K562 (cell line): ENCODE results near the gene TRMT1. TPM values are rescaled to one million over a fixed set of nuclear protein-coding genes. Genes with fewer than 3 reads are reported as not detected.

Experiments
- ATAC-seq: fragments of 200-7000 bp; cut with Tn5 transposase; 3 replicates; pipeline ENCODE4 v1.9.1; 2020; ENCODE audit warnings: moderate library complexity
- BruUV-seq: library from RNA; stranded (reverse); fragments of 400-500 nt; replicated peaks from 2 replicates; lab custom pipeline; 2021; lab: Mats Ljungman, UMichigan
- CTCF ChIA-PET: fragments of 300-600 bp; formaldehyde crosslinking; extraction: SDS; loops from one replicate; lab custom pipeline; 2021; ENCODE audit warnings: low intra/inter-chr PET ratio; lab: Yijun Ruan, JAX
- POLR2A ChIA-PET: fragments of 300-600, 350-650 bp; sonication (Branson Sonifier 250); formaldehyde crosslinking; extraction: SDS; loops from one replicate; lab custom pipeline; 2021; ENCODE audit warnings: antibody characterized with exemption, inconsistent platforms; lab: Yijun Ruan, JAX
- DNase-seq, 4 experiments: peaks; one replicate each; pipeline versions ENCODE4 v3.0.0 to v3.0.0-alpha.2; 2011 to 2018; ENCODE audit warnings: low spot score in 3 of 4, mixed read lengths in 3 of 4; ENCODE audit errors: extremely low read depth in 1 of 4
- FAIRE-seq: peaks from 2 replicates; lab custom pipeline; 2011; peaks lifted over from hg19 to GRCh38; lab: Jason Lieb, UNC
- H2AFZ ChIP-seq: 2 replicates; pipeline ENCODE4 v1.6.0; 2011; ENCODE audit warnings: low read depth, low read length, control low read depth, inconsistent platforms
- H3K27ac ChIP-seq: fragments of 200-600 bp; 3 replicates; pipeline ENCODE4 v1.8.0; 2011; ENCODE audit warnings: low read depth, mild to moderate bottlenecking, control low read depth, inconsistent platforms, low read length, moderate library complexity, mixed read lengths; ENCODE audit errors: extremely low read depth
- H3K27me3 ChIP-seq, 2 experiments: fragments of 300-600 bp in 1 of 2; 2 replicates in 1 of 2; 3 replicates in 1 of 2; pipeline versions ENCODE4 v1.6.0 to v1.8.0; 2011; ENCODE audit warnings: inconsistent platforms in 2 of 2, low read length in 2 of 2, mild to moderate bottlenecking in 1 of 2, mixed read lengths in 1 of 2, moderate library complexity in 1 of 2; ENCODE audit not compliant: control insufficient read depth in 2 of 2, insufficient read depth in 2 of 2
- H3K36me3 ChIP-seq: fragments of 300-600 bp; 3 replicates; pipeline ENCODE4 v1.8.0; 2011; ENCODE audit warnings: mild to moderate bottlenecking, low read length, inconsistent platforms; ENCODE audit not compliant: control insufficient read depth, insufficient read depth
- H3K4me1 ChIP-seq, 2 experiments: fragments of 200-600 bp in 1 of 2; replicated peaks in 1 of 2; 2 replicates in 1 of 2; 3 replicates in 1 of 2; pipeline versions ENCODE4 v1.5.1 to v1.8.0; 2011; ENCODE audit warnings: inconsistent platforms in 2 of 2, low read length in 2 of 2, mild to moderate bottlenecking in 1 of 2, mixed read lengths in 1 of 2, moderate library complexity in 1 of 2; ENCODE audit not compliant: control insufficient read depth in 2 of 2, insufficient read depth in 2 of 2
- H3K4me2 ChIP-seq: 2 replicates; pipeline ENCODE4 v1.6.1; 2011; ENCODE audit warnings: low read length, control low read depth, inconsistent platforms, mixed read lengths; ENCODE audit not compliant: insufficient read depth
- H3K4me3 ChIP-seq: fragments of 200-600 bp; sonication (generic), shearing (Covaris generic); 2 replicates; pipeline ENCODE4 v1.5.1; 2016; ENCODE audit warnings: control low read depth, inconsistent platforms
- H3K79me2 ChIP-seq: fragments of 200-600 bp; 3 replicates; pipeline ENCODE4 v1.8.0; 2011; ENCODE audit warnings: low read length, inconsistent platforms; ENCODE audit not compliant: control insufficient read depth, insufficient read depth
- H3K9ac ChIP-seq, 2 experiments: 2 replicates each; pipeline versions ENCODE4 v1.6.0 to v1.6.1; 2011; ENCODE audit warnings: low read depth in 2 of 2, low read length in 2 of 2, control low read depth in 1 of 2, inconsistent platforms in 1 of 2, mild to moderate bottlenecking in 1 of 2, mixed read lengths in 1 of 2; ENCODE audit not compliant: insufficient read depth in 1 of 2
- H3K9me1 ChIP-seq: one replicate; pipeline ENCODE4 v1.6.0; 2011; ENCODE audit warnings: inconsistent platforms, mild to moderate bottlenecking, low read length, moderate library complexity; ENCODE audit not compliant: control insufficient read depth, insufficient read depth
- H3K9me3 ChIP-seq: replicated peaks from 2 replicates; pipeline ENCODE4 v1.5.1; 2011; ENCODE audit warnings: low read depth, low read length, inconsistent platforms; ENCODE audit not compliant: control insufficient read depth, insufficient read depth
- H4K20me1 ChIP-seq: replicated peaks from 2 replicates; pipeline ENCODE4 v1.6.1; 2011; ENCODE audit warnings: low read length, inconsistent platforms, mixed read lengths; ENCODE audit not compliant: control insufficient read depth, insufficient read depth
- CBX1 ChIP-seq: sonication (generic); IDR thresholded peaks from 2 replicates; pipeline ENCODE4 v1.6.1; 2016; ENCODE audit warnings: antibody characterized with exemption, low read depth, mild to moderate bottlenecking
- CBX3 ChIP-seq, 2 experiments: IDR thresholded peaks; 1 replicate in 1 of 2; 2 replicates in 1 of 2; pipeline ENCODE4 v1.6.1; 2012; ENCODE audit warnings: inconsistent platforms in 2 of 2, low read length in 2 of 2, borderline replicate concordance in 1 of 2, control low read depth in 1 of 2
- CREM ChIP-seq: IDR thresholded peaks from 2 replicates; pipeline ENCODE4 v1.6.1; 2014; ENCODE audit warnings: antibody characterized with exemption, low read depth
- HMG20B ChIP-seq: fragments of 250-450 bp; sonication (Bioruptor Pico); IDR thresholded peaks from 2 replicates; pipeline ENCODE4 v1.5.0; 2021; ENCODE audit warnings: mild to moderate bottlenecking
- NCOR1 ChIP-seq: fragments of 450-650 bp; IDR thresholded peaks from 2 replicates; pipeline ENCODE4 v1.6.1; 2016; ENCODE audit warnings: mild to moderate bottlenecking, moderate library complexity
- PRDM10 ChIP-seq: fragments of 450-650 bp; IDR thresholded peaks from 2 replicates; pipeline ENCODE4 v1.6.1; 2018; ENCODE audit not compliant: partially characterized antibody
- SAP30 ChIP-seq: fragments of 200-600 bp; sonication (generic); IDR thresholded peaks from 2 replicates; pipeline ENCODE4 v1.6.1; 2012; ENCODE audit warnings: borderline replicate concordance, low read depth, mild to moderate bottlenecking, moderate library complexity, low read length, control low read depth, inconsistent platforms; ENCODE audit not compliant: insufficient read depth, poor library complexity, severe bottlenecking
- SIN3A ChIP-seq, 2 experiments: fragments of 150-350 bp in 1 of 2; IDR thresholded peaks; 2 replicates each; pipeline ENCODE4 v1.6.1; 2011 to 2016; ENCODE audit warnings: borderline replicate concordance in 2 of 2, low read depth in 2 of 2, low read length in 2 of 2, mild to moderate bottlenecking in 2 of 2, moderate library complexity in 2 of 2; ENCODE audit not compliant: control insufficient read depth in 1 of 2
- SIRT6 ChIP-seq: IDR thresholded peaks from one replicate; pipeline ENCODE4 v1.6.1; 2012; ENCODE audit warnings: low read depth, mild to moderate bottlenecking, control low read depth, inconsistent platforms, low read length, moderate library complexity
- SRSF7 ChIP-seq: fragments of 200-400 bp; formaldehyde crosslinking; optimal IDR thresholded peaks from 2 replicates; pipeline ENCODE3; 2017; ENCODE audit warnings: mild to moderate bottlenecking, low read depth, low read length
- TGIF2 ChIP-seq: sonication (generic); formaldehyde crosslinking; IDR thresholded peaks from 2 replicates; pipeline ENCODE4 v1.8.1; 2022; ENCODE audit warnings: mild to moderate bottlenecking, missing genetic modification reagents, moderate library complexity
- ZBTB26 ChIP-seq: fragments of 450-650 bp; formaldehyde crosslinking; IDR thresholded peaks from 2 replicates; pipeline ENCODE4 v1.4.0; 2022; ENCODE audit warnings: missing genetic modification characterization
- ZNF121 ChIP-seq: sonication (generic); formaldehyde crosslinking; conservative IDR thresholded peaks from 2 replicates; pipeline ENCODE4 v1.8.0; 2022; ENCODE audit warnings: missing genetic modification reagents
- ZNF41 ChIP-seq: fragments of 250-450 bp; sonication (Bioruptor Pico); conservative IDR thresholded peaks from 2 replicates; pipeline ENCODE4 v1.4.0; 2020; ENCODE audit warnings: mild to moderate bottlenecking
- ZNF639 ChIP-seq, 2 experiments: fragments of 200-800 bp in 1 of 2; sonication (Bioruptor generic) in 1 of 2; sonication (generic) in 1 of 2; formaldehyde crosslinking in 1 of 2; IDR thresholded peaks in 1 of 2; conservative IDR thresholded peaks in 1 of 2; 2 replicates each; pipeline versions ENCODE4 v1.5.0 to v1.6.1; 2016 to 2020; ENCODE audit warnings: missing compliant biosample characterization in 1 of 2, missing genetic modification characterization in 1 of 2, missing genetic modification reagents in 1 of 2
- WGBS: fragments of 100-300 bp; shearing (Covaris generic); methylation state at CpG from one replicate; pipeline ENCODE4 v1.1.6; 2016; ENCODE audit warnings: low coverage, mixed read lengths; ENCODE audit not compliant: insufficient coverage; ENCODE audit errors: missing lambda C conversion rate; 5-methylcytosine and 5-hydroxymethylcytosine counted together
- in situ Hi-C: fragments of 300-500 bp; cut with MboI; formaldehyde crosslinking; loops from 4 replicates; pipeline ENCODE4 v1.15.0; 2018; ENCODE audit warnings: inconsistent platforms, mixed read lengths
- intact Hi-C: fragments of 100-400 bp; cut with micrococcal nuclease; formaldehyde crosslinking; loops from 2 replicates; pipeline ENCODE4 v1.14.2; 2022
- polyA plus RNA-seq, 8 experiments: library from polyadenylated mRNA; depleted of rRNA in 4 of 8; stranded (reverse) in 5 of 8; unstranded in 3 of 8; fragments of >200 nt; fragmentation: Nextera tagmentation in 2 of 8; fragmentation: Illumina TruSeq in 1 of 8; extraction: Ambion mirVana in 2 of 8; extraction: Trizol in 1 of 8; gene quantifications; 2 replicates each; pipeline versions ENCODE4 v1.2.1 to v1.2.3, GENCODE V29; 2011 to 2014; ENCODE audit warnings: inconsistent platforms in 1 of 8, missing spikeins in 1 of 8
- total RNA-seq, 7 experiments: library from RNA; depleted of rRNA in 6 of 7; stranded (reverse); fragments of >200 nt in 6 of 7; fragmentation: Illumina TruSeq in 2 of 7; extraction: Trizol in 2 of 7; gene quantifications; 2 replicates each; pipeline versions ENCODE4 v1.2.1 to v1.2.3, GENCODE V29; 2011 to 2021; ENCODE audit warnings: low replicate concordance in 1 of 7

TRMT1 gene
- total and polyA plus RNA-seq, 9 of the 15 experiments (the other 6 are each of a cell fraction or from before 2014, with no cell fraction given) = 5.8 to 158 (median 54.3) TPM

- ChIA-PET CTCF (no interaction called here), POLR2A (interaction anchor here (0.7 to 3.2 kb wide), 7 partner anchors 10 to 374 kb away, joined by 3 to 17 read pairs (median 7); partner anchors contain the start of genes IER2, NACC1 and STX10)
- in situ Hi-C loops (no loop called here), intact Hi-C loops (no loop called here)
- H3K9ac ChIP-seq = 0 out of 4 replicates have a peak overlapping the region, but pooled peaks of 1 of the 2 experiments have one; percentile 16
- no peaks in the 10 kb centered on the region for H3K27me3 ChIP-seq
- H3K36me3 ChIP-seq = peaks cover 87% of the 10 kb centered on the region
- WGBS = 81% methylated on average over 3 of the region's 3 CpGs
- H3K4me2 ChIP-seq = no peak overlapping the region
- no peak for FAIRE-seq
- H3K27ac ChIP-seq = no peak overlapping the region
- no peak for ATAC-seq
- no peak overlapping the region for H3K4me3 ChIP-seq
- peaks cover 16 to 24% of the 10 kb centered on the region in 2 experiments for H3K4me1 ChIP-seq
- no TSS peak for BruUV-seq
- H4K20me1 ChIP-seq = peaks cover 43% of the 10 kb centered on the region
- no peaks in the 10 kb centered on the region for H3K9me1 ChIP-seq
- no peaks in the 10 kb centered on the region for H3K9me3 ChIP-seq
- DNase-seq = no peak
- H2AFZ ChIP-seq = no peak overlapping the region
- H3K79me2 ChIP-seq = peaks cover 86% of the 10 kb centered on the region
- no peak for TF ChIP-seq SRSF7
- TF ChIP-seq SIRT6 = no peak
- TF ChIP-seq HMG20B = no peak
- no peak for TF ChIP-seq ZNF41 (CRISPR knock-in tag)
- TF ChIP-seq CBX1 = 0 out of 2 replicates have a peak, but pooled peaks have one; percentile 55
- peak in 1 of 2 experiments; percentile 44; a peak in 1 of 3 replicates for TF ChIP-seq CBX3 (IDR thresholded peaks at IDR 0.05; ENCODE audit: borderline replicate concordance in 1 of 2, low read length in 2 of 2)
- no peak for TF ChIP-seq SIN3A (IDR thresholded peaks at IDR 0.05; ENCODE audit: borderline replicate concordance in 2 of 2, control insufficient read depth in 1 of 2, low read depth in 2 of 2, low read length in 2 of 2)
- no peak for TF ChIP-seq NCOR1
- no peak for TF ChIP-seq SAP30
- TF ChIP-seq ZNF121 (CRISPR knock-in tag) = 0 out of 2 replicates have a peak, but pooled peaks have one; percentile 18
- no peak for TF ChIP-seq ZNF639 (CRISPR knock-in tag; conservative IDR thresholded peaks at IDR 0.05 in 1 of 2, IDR thresholded peaks at IDR 0.05 in 1 of 2)
- TF ChIP-seq PRDM10 = no peak
- no peak for TF ChIP-seq TGIF2 (CRISPR knock-in tag)
- TF ChIP-seq CREM = no peak
- TF ChIP-seq ZBTB26 (CRISPR knock-in tag) = no peak
These were observed 14.4 kb upstream of the TRMT1 start for GRCh38 chr19:13130886-13131490.
